ENCODE results near the gene DCP1A.
"Not testable (repeated sequence)": the region's sequence is repeated elsewhere in the genome, so short reads cannot be mapped to it uniquely, and the experiment has no call there.

Gene DCP1A

GRCh38 chr3:53347261-53348064 is at the start of gene DCP1A:
Gene DCP1A (minus strand): TSS chr3:53347543. CDS start chr3:53347517, 26 bp downstream.
- peak; percentile 87 to 88 for DNase-seq (ENCODE audit: low read depth in 2 of 2)

- DNase-seq (ENCODE audit: low read depth in 2 of 2): no peak
These were observed 37.4 kb upstream of the DCP1A start for GRCh38 chr3:53384465-53385423.

- no peak for DNase-seq (ENCODE audit: low read depth in 2 of 2)
These were observed 34.8 kb upstream of the DCP1A start for GRCh38 chr3:53382106-53382505.

- no peak for DNase-seq (ENCODE audit: low read depth in 2 of 2)
These were observed 33.0 kb upstream of the DCP1A start for GRCh38 chr3:53380306-53380705.

- DNase-seq (ENCODE audit: low read depth in 2 of 2): no peak
These were observed 32.6 kb upstream of the DCP1A start for GRCh38 chr3:53379898-53380297.

- no peak for DNase-seq (ENCODE audit: low read depth in 2 of 2)
These were observed 30.5 kb upstream of the DCP1A start for GRCh38 chr3:53377794-53378193.

- no peak for DNase-seq (ENCODE audit: low read depth in 2 of 2)
These were observed 29.3 kb upstream of the DCP1A start for GRCh38 chr3:53376679-53377078.

- peak in 1 of 2 donors; percentile 26 for DNase-seq (ENCODE audit: low read depth in 2 of 2)
These were observed 27.7 kb upstream of the DCP1A start for GRCh38 chr3:53375019-53375418.

- not testable (repeated sequence) for DNase-seq (ENCODE audit: low read depth in 2 of 2)
These were observed 23.4 kb upstream of the DCP1A start for GRCh38 chr3:53370719-53371118.

- no peak for DNase-seq (ENCODE audit: low read depth in 2 of 2)
These were observed 14.5 kb upstream of the DCP1A start for GRCh38 chr3:53361852-53362251.

- no peak for DNase-seq (ENCODE audit: low read depth in 2 of 2)
These were observed 10.1 kb upstream of the DCP1A start for GRCh38 chr3:53357458-53357857.

GRCh38 chr3:53354945-53355498 is 7.7 kb upstream of the DCP1A start:
- DNase-seq (ENCODE audit: low read depth in 2 of 2): no peak

GRCh38 chr3:53353202-53353601 is 5.9 kb upstream of the DCP1A start:
- no peak for DNase-seq (ENCODE audit: low read depth in 2 of 2)

GRCh38 chr3:53350652-53351051 is 3.3 kb upstream of the DCP1A start:
- no peak for DNase-seq (ENCODE audit: low read depth in 2 of 2)

- not testable (repeated sequence) for DNase-seq (ENCODE audit: low read depth in 2 of 2)
These were observed 775 bp upstream of the DCP1A start for GRCh38 chr3:53348118-53348517.

GRCh38 chr3:53346922-53347260 is 452 bp downstream of the DCP1A start:
- DNase-seq (ENCODE audit: low read depth in 2 of 2): no peak

GRCh38 chr3:53346514-53346913 is 829 bp downstream of the DCP1A start:
- no peak for DNase-seq (ENCODE audit: low read depth in 2 of 2)

- no peak for DNase-seq (ENCODE audit: low read depth in 2 of 2)
These were observed 5.0 kb downstream of the DCP1A start for GRCh38 chr3:53342353-53342752.

- DNase-seq (ENCODE audit: low read depth in 2 of 2): no peak
These were observed 10.0 kb downstream of the DCP1A start for GRCh38 chr3:53337167-53337940.

- DNase-seq (ENCODE audit: low read depth in 2 of 2): no peak
These were observed 12.6 kb downstream of the DCP1A start for GRCh38 chr3:53334742-53335141.

GRCh38 chr3:53331871-53332270 is 15.5 kb downstream of the DCP1A start:
- no peak for DNase-seq (ENCODE audit: low read depth in 2 of 2)

- DNase-seq (ENCODE audit: low read depth in 2 of 2): no peak
These were observed 17.4 kb downstream of the DCP1A start for GRCh38 chr3:53329897-53330296.

All from stimulated activated CD4-positive, alpha-beta T cell treated with anti-CD3 and anti-CD28 coated beads, Interleukin-1b, Interleukin-23, amount 100 ng/mL, for 1 hour (primary cell).